ENCODE results near the gene TPMT. TPM values are rescaled to one million over a fixed set of nuclear protein-coding genes. Genes with fewer than 3 reads are reported as not detected.

The TPMT gene
- total RNA-seq, 1 donor from 2014 or later, result 8.2 TPM

DNA sequence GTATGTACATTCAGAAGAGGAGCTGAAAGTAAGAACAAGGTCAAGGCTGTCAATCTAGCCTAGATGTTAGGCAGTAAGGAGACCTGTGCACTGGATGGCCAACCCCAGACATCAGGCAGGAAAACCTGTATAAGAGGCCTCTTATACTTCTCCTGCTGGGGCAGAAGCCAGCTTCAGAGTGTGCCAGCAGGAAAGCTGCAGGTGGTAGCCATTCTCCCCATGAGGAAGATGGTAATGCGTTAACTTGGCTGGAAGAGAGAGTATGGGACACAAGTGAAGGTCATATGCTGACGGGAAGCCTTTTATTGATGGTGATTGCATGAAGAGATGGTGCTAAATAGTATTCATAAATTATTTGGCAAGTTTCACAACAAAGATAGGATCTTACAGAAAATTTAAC, 53.0 kb downstream of the TPMT start:
- peaks cover under 1% of the 10 kb centered on the region for H3K9me3 Mint-ChIP-seq (ENCODE audit: low read depth)
- H3K36me3 Mint-ChIP-seq (ENCODE audit: insufficient read depth), result peaks cover under 1% of the 10 kb centered on the region
- no peak for TF ChIP-seq CTCF (IDR thresholded peaks at IDR 0.05; ENCODE audit: unreplicated experiment)
- H3K27ac Mint-ChIP-seq, result no peak overlapping the region
- DNase-seq (ENCODE audit: low spot score, unreplicated experiment), result no peak
- peaks cover 2% of the 10 kb centered on the region for H3K27me3 Mint-ChIP-seq
- H3K4me3 Mint-ChIP-seq (ENCODE audit: low read depth), result no peak overlapping the region
- no peaks in the 10 kb centered on the region for H3K4me1 Mint-ChIP-seq (ENCODE audit: low read depth)

GRCh38 chr6:18101271-18101670, 53.6 kb downstream of the TPMT start:
- Mint-ChIP-seq H3K27me3 (peaks cover 2% of the 10 kb centered on the region), H3K9me3 (ENCODE audit: low read depth) (no peaks in the 10 kb centered on the region), H3K27ac (no peak overlapping the region), H3K4me1 (ENCODE audit: low read depth) (no peaks in the 10 kb centered on the region), H3K4me3 (ENCODE audit: low read depth) (no peak overlapping the region), H3K36me3 (ENCODE audit: insufficient read depth) (no peaks in the 10 kb centered on the region)
- no peak for TF ChIP-seq CTCF (IDR thresholded peaks at IDR 0.05; ENCODE audit: unreplicated experiment)
- no peak for DNase-seq (ENCODE audit: low spot score, unreplicated experiment)

GRCh38 chr6:18100296-18100695, 54.6 kb downstream of the TPMT start:
- H3K4me3 Mint-ChIP-seq (ENCODE audit: low read depth), result no peak overlapping the region
- H3K27ac Mint-ChIP-seq, result no peak overlapping the region
- no peaks in the 10 kb centered on the region for H3K9me3 Mint-ChIP-seq (ENCODE audit: low read depth)
- H3K4me1 Mint-ChIP-seq (ENCODE audit: low read depth), result no peaks in the 10 kb centered on the region
- no peak for DNase-seq (ENCODE audit: low spot score, unreplicated experiment)
- H3K36me3 Mint-ChIP-seq (ENCODE audit: insufficient read depth), result no peaks in the 10 kb centered on the region
- no peak for TF ChIP-seq CTCF (IDR thresholded peaks at IDR 0.05; ENCODE audit: unreplicated experiment)
- peaks cover 2% of the 10 kb centered on the region for H3K27me3 Mint-ChIP-seq

DNA sequence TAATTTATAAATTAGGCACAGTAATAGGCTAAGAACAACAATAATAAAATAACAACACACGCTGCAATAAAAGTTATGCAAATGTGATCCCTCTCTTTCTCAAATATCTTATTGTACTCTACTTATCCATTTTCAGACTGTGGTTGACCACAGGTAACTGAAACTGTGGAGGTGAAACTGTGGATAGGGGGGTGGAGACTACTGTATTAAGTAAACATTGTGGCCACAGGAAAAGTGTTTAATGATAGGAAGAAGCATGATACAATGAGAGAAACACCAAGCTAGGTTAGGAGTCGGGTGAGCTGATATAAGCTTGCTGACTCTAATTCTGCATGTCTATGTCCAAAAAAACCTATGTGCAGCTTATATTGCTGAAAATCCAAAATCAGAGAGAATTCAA, 55.4 kb downstream of the TPMT start:
- Mint-ChIP-seq H3K27me3 (peaks cover 2% of the 10 kb centered on the region), H3K4me3 (ENCODE audit: low read depth) (no peak overlapping the region), H3K9me3 (ENCODE audit: low read depth) (no peaks in the 10 kb centered on the region), H3K4me1 (ENCODE audit: low read depth) (no peaks in the 10 kb centered on the region), H3K36me3 (ENCODE audit: insufficient read depth) (no peaks in the 10 kb centered on the region), H3K27ac (no peak overlapping the region)
- TF ChIP-seq CTCF (IDR thresholded peaks at IDR 0.05; ENCODE audit: unreplicated experiment), result no peak
- no peak for DNase-seq (ENCODE audit: low spot score, unreplicated experiment)

GRCh38 chr6:18096423-18096822, 58.5 kb downstream of the TPMT start:
- Mint-ChIP-seq H3K4me1 (ENCODE audit: low read depth) (no peaks in the 10 kb centered on the region), H3K27me3 (no peaks in the 10 kb centered on the region), H3K27ac (no peak overlapping the region), H3K4me3 (ENCODE audit: low read depth) (no peak overlapping the region), H3K9me3 (ENCODE audit: low read depth) (no peaks in the 10 kb centered on the region), H3K36me3 (ENCODE audit: insufficient read depth) (no peaks in the 10 kb centered on the region)
- no peak for DNase-seq (ENCODE audit: low spot score, unreplicated experiment)
- no peak for TF ChIP-seq CTCF (IDR thresholded peaks at IDR 0.05; ENCODE audit: unreplicated experiment)

Measured in progenitor cell of endocrine pancreas (in vitro differentiated cells).